Measurements from ENCODE around the gene OAT. TPM values are rescaled to one million over a fixed set of nuclear protein-coding genes. Genes with fewer than 3 reads are reported as not detected.

Gene OAT
- total and polyA plus RNA-seq, 2 of the 4 experiments (the other 2 are of a cell fraction) = 110 to 152 TPM

GRCh38 chr10:124409696-124410095, 9.0 kb downstream of the OAT start:
- H2BK15ac ChIP-seq (ENCODE audit: low read depth, low read length) = no peak overlapping the region
- H3K23ac ChIP-seq (ENCODE audit: low read depth, low read length) = no peak overlapping the region
- no peak overlapping the region for H3K27ac ChIP-seq (ENCODE audit: insufficient read depth, low read length)
- ChIA-PET CTCF (no interaction called here), POLR2A (ENCODE audit: unreplicated experiment) (no interaction called here)
- peaks cover 7% of the 10 kb centered on the region; the same call in 1 of the 2 replicates for H3K9me1 ChIP-seq (ENCODE audit: insufficient read depth, low read length)
- H3K27me3 ChIP-seq (ENCODE audit: control insufficient read depth, insufficient read depth, low read length) = no peaks in the 10 kb centered on the region
- peaks cover 26% of the 10 kb centered on the region for H3K36me3 ChIP-seq (ENCODE audit: control insufficient read depth, insufficient read depth, low read length)
- H3K4ac ChIP-seq (ENCODE audit: low read depth, low read length) = no peak overlapping the region
- no peak overlapping the region for H3K9ac ChIP-seq (ENCODE audit: low read depth, low read length)
- H2AK5ac ChIP-seq (ENCODE audit: low read depth, low read length) = no peak overlapping the region
- in situ Hi-C loops (cut with MboI; ENCODE audit: low sequenced_read_pairs) (no loop called here), dilution Hi-C loops (cut with HindIII; ENCODE audit: low sequenced_read_pairs, unreplicated experiment) (no loop called here), intact Hi-C loops (cut with micrococcal nuclease) (loop anchor here (10.0 kb wide), 1 partner anchor 1255 kb away; the partner anchor contains the start of gene BUB3)
- H4K20me1 ChIP-seq (ENCODE audit: insufficient read depth, low read length) = peaks cover 12% of the 10 kb centered on the region; the same call in 1 of the 2 replicates
- no peak for DNase-seq
- H3K79me1 ChIP-seq (ENCODE audit: low read depth in 1 of 2, low read length in 2 of 2) = peaks cover 7 to 18% of the 10 kb centered on the region in 2 experiments
- H3K14ac ChIP-seq (replicated peaks; ENCODE audit: low read depth, low read length) = no peak overlapping the region
- no peak overlapping the region for H2AFZ ChIP-seq (replicated peaks; ENCODE audit: low read length, poor library complexity)
- no TSS peak for BruUV-seq (replicated peaks)
- H4K91ac ChIP-seq (ENCODE audit: insufficient read depth, low read depth, low read length) = no peak overlapping the region
- no peak overlapping the region for H2AK9ac ChIP-seq (replicated peaks; ENCODE audit: low read depth, low read length, poor library complexity)
- no peak overlapping the region for H2BK5ac ChIP-seq (ENCODE audit: low read depth, low read length, poor library complexity, severe bottlenecking)
- H2BK20ac ChIP-seq (ENCODE audit: low read depth, low read length) = no peak overlapping the region
- H3K56ac ChIP-seq (ENCODE audit: extremely low read depth, insufficient read depth, low read length) = no peak overlapping the region
- H3K4me3 ChIP-seq (ENCODE audit: insufficient read depth, low read depth, low read length) = no peak overlapping the region
- ATAC-seq (ENCODE audit: low read depth) = no peak
- peaks cover 2% of the 10 kb centered on the region; the same call in 1 of the 2 replicates for H3K4me1 ChIP-seq (ENCODE audit: control insufficient read depth, insufficient read depth, low read length)
- no peak overlapping the region for H4K8ac ChIP-seq (ENCODE audit: low read depth in 2 of 2, low read length in 2 of 2)
- H3K18ac ChIP-seq (ENCODE audit: low read depth, low read length) = no peak overlapping the region
- H3K9me3 ChIP-seq (ENCODE audit: control insufficient read depth, insufficient read depth, low read length) = no peaks in the 10 kb centered on the region
- no peak overlapping the region for H4K5ac ChIP-seq (ENCODE audit: low read depth, low read length)
- TF ChIP-seq BHLHE40 (IDR thresholded peaks at IDR 0.05; ENCODE audit: low read depth, low read length) = no peak
- no peak for TF ChIP-seq RAD21 (IDR thresholded peaks at IDR 0.05; ENCODE audit: low read length)
- no peak for TF ChIP-seq POLR2A (IDR thresholded peaks at IDR 0.05; ENCODE audit: low read depth, low read length)
- no peak for TF ChIP-seq SMC3 (IDR thresholded peaks at IDR 0.05; ENCODE audit: low read depth, low read length)
- no peak for TF ChIP-seq FOS (IDR thresholded peaks at IDR 0.05; ENCODE audit: low read depth, low read length)
- no peak for TF ChIP-seq RCOR1 (IDR thresholded peaks at IDR 0.05; ENCODE audit: insufficient replicate concordance, low read length)
- TF ChIP-seq USF2 (IDR thresholded peaks at IDR 0.05; ENCODE audit: low read depth, low read length) = no peak
- TF ChIP-seq MXI1 (IDR thresholded peaks at IDR 0.05; ENCODE audit: borderline replicate concordance, low read depth, low read length) = no peak
- TF ChIP-seq CEBPB (IDR thresholded peaks at IDR 0.05; ENCODE audit: low read depth, low read length) = no peak
- no peak for TF ChIP-seq MAFK (IDR thresholded peaks at IDR 0.05; ENCODE audit: low read depth, low read length)
- no peak for TF ChIP-seq CHD1 (IDR thresholded peaks at IDR 0.05; ENCODE audit: low read depth, low read length)
- no peak for TF ChIP-seq MAZ (IDR thresholded peaks at IDR 0.05; ENCODE audit: borderline replicate concordance, low read depth, low read length)
- no peak for TF ChIP-seq ELK1 (IDR thresholded peaks at IDR 0.05; ENCODE audit: borderline replicate concordance, low read depth, low read length)
- TF ChIP-seq CTCF (conservative IDR thresholded peaks at IDR 0.05; ENCODE audit: low read depth, low read length) = no peak
- no peak overlapping the region for H2BK120ac ChIP-seq (ENCODE audit: low read depth, low read length)
- no peak overlapping the region for H3K4me2 ChIP-seq (ENCODE audit: low read depth, low read length)
